C4-2B (cell line): ENCODE results near the gene RUNX3.
"Not testable (repeated sequence)": the region's sequence is repeated elsewhere in the genome, so short reads cannot be mapped to it uniquely, and the experiment has no call there.

ENCODE experiments used
- H3K27ac ChIP-seq: fragments of 450-650 bp; 2 replicates; pipeline ENCODE4 v1.5.1; 2017
- CTCF ChIP-seq: fragments of 450-650 bp; conservative IDR thresholded peaks from 2 replicates; pipeline ENCODE4 v1.5.1; 2017; ENCODE audit warnings: mild to moderate bottlenecking
- ZFX ChIP-seq: fragments of 450-650 bp; IDR thresholded peaks from 2 replicates; pipeline ENCODE4 v1.6.1; 2017

The RUNX3 gene

GRCh38 chr1:24896596-24897262 lies 33.3 kb downstream of the RUNX3 start:
- no peak overlapping the region for H3K27ac ChIP-seq
- no peak for TF ChIP-seq ZFX
- TF ChIP-seq CTCF = no peak

- TF ChIP-seq ZFX (no peak), CTCF (no peak)
- no peak overlapping the region for H3K27ac ChIP-seq
Observed at GRCh38 chr1:24896176-24896575, 33.9 kb downstream of the RUNX3 start.

- TF ChIP-seq CTCF (no peak), ZFX (no peak)
- H3K27ac ChIP-seq = no peak overlapping the region
Observed at GRCh38 chr1:24895511-24895910, 34.6 kb downstream of the RUNX3 start.

GRCh38 chr1:24894002-24894401 lies 36.1 kb downstream of the RUNX3 start:
- TF ChIP-seq CTCF = no peak
- no peak for TF ChIP-seq ZFX
- H3K27ac ChIP-seq = no peak overlapping the region

- H3K27ac ChIP-seq = no peak overlapping the region
- TF ChIP-seq ZFX (no peak), CTCF (no peak)
Observed at GRCh38 chr1:24893431-24893830, 36.6 kb downstream of the RUNX3 start.

GRCh38 chr1:24892188-24893153 lies 37.6 kb downstream of the RUNX3 start:
- TF ChIP-seq CTCF (no peak), ZFX (no peak)
- H3K27ac ChIP-seq = no peak overlapping the region

GRCh38 chr1:24891367-24891766 lies 38.7 kb downstream of the RUNX3 start:
- not testable (repeated sequence) for H3K27ac ChIP-seq
